ENCODE results near the gene CRPPA.

- TF ChIP-seq PPARA (CRISPR knock-in tag; IDR thresholded peaks at IDR 0.05; ENCODE audit: borderline replicate concordance), result no peak
- TF ChIP-seq OSR1 (CRISPR knock-in tag; IDR thresholded peaks at IDR 0.05), result no peak
- no peak for TF ChIP-seq RARB (CRISPR knock-in tag; IDR thresholded peaks at IDR 0.05)
- no peak for TF ChIP-seq PATZ1 (CRISPR knock-in tag; IDR thresholded peaks at IDR 0.05; ENCODE audit: borderline replicate concordance)
Measured at GRCh38 chr7:16419126-16419525, 2.2 kb downstream of the CRPPA start.

Data from SK-N-SH treated with all-trans-retinoic acid at 6 μM for 48 hours (cell line).